NCI-H1694 (cell line): ENCODE results near the gene CCIN.
A peak's percentile ranks its signal among the peaks of the same experiment; 100 is the strongest.
"Not testable (repeated sequence)": the region's sequence is repeated elsewhere in the genome, so short reads cannot be mapped to it uniquely, and the experiment has no call there.

Experiments used
- DNase-seq: peaks from one replicate; lab custom pipeline; 2025; lab: John Stamatoyannopoulos, UW

CCIN gene

GRCh38 chr9:36169166-36169565 lies at the start of gene CCIN:
Gene CCIN (plus strand): TSS chr9:36169388. CDS start chr9:36169503, 115 bp downstream.
- DNase-seq = no peak

GRCh38 chr9:36119476-36119875 lies 49.7 kb upstream of the CCIN start:
- DNase-seq = peak; percentile 12

- DNase-seq = no peak
Measured at GRCh38 chr9:36120705-36121104, 48.5 kb upstream of the CCIN start.

GRCh38 chr9:36121971-36122370 lies 47.2 kb upstream of the CCIN start:
- no peak for DNase-seq

GRCh38 chr9:36123515-36123914 lies 45.7 kb upstream of the CCIN start:
- DNase-seq = no peak

- no peak for DNase-seq
Measured at GRCh38 chr9:36125062-36125855, 43.9 kb upstream of the CCIN start.

- no peak for DNase-seq
Measured at GRCh38 chr9:36126016-36126730, 43.0 kb upstream of the CCIN start.

GRCh38 chr9:36127652-36128244 lies 41.4 kb upstream of the CCIN start:
- DNase-seq = no peak

- DNase-seq = no peak
Measured at GRCh38 chr9:36128349-36128748, 40.8 kb upstream of the CCIN start.

- DNase-seq = no peak
Measured at GRCh38 chr9:36129139-36129538, 40.0 kb upstream of the CCIN start.

GRCh38 chr9:36131666-36132065 lies 37.5 kb upstream of the CCIN start:
- not testable (repeated sequence) for DNase-seq

- DNase-seq = no peak
Measured at GRCh38 chr9:36132086-36132485, 37.1 kb upstream of the CCIN start.

- DNase-seq = no peak
Measured at GRCh38 chr9:36134761-36135505, 34.3 kb upstream of the CCIN start.

- DNase-seq = no peak
Measured at GRCh38 chr9:36135741-36136271, 33.4 kb upstream of the CCIN start.

- peak; percentile 40 for DNase-seq
Measured at GRCh38 chr9:36136272-36136893, 32.8 kb upstream of the CCIN start, which contains the start of gene GLIPR2. Gene GLIPR2 (plus strand): TSS chr9:36136733. CDS start chr9:36136779, 46 bp downstream.

- DNase-seq = no peak
Measured at GRCh38 chr9:36136894-36137391, 32.2 kb upstream of the CCIN start.

GRCh38 chr9:36137392-36138004 lies 31.7 kb upstream of the CCIN start:
- DNase-seq = no peak

- no peak for DNase-seq
Measured at GRCh38 chr9:36138496-36138895, 30.7 kb upstream of the CCIN start.

- DNase-seq = no peak
Measured at GRCh38 chr9:36138901-36139300, 30.3 kb upstream of the CCIN start.
